Vagina (tissue), 2 donors: Measurements from ENCODE around the gene TRIO.

Experiments
- POLR2A ChIP-seq, 2 donors: fragments of 450-650 bp; IDR thresholded peaks; one replicate each; pipeline ENCODE4 v1.6.1; 2017; ENCODE audit warnings: antibody characterized with exemption in 2 of 2, mild to moderate bottlenecking in 2 of 2, moderate library complexity in 2 of 2
- TF ChIP-seq, protein P1 (sequence below), 3 experiments: fragments of 450-650 bp in 2 of 3; fragments of 200-600 bp in 1 of 3; sonication (generic) in 1 of 3; IDR thresholded peaks; one replicate each; pipeline ENCODE4 v1.5.1; 2017 to 2019; ENCODE audit warnings: antibody characterized with exemption in 3 of 3, mild to moderate bottlenecking in 2 of 3, moderate library complexity in 2 of 3

DNA sequence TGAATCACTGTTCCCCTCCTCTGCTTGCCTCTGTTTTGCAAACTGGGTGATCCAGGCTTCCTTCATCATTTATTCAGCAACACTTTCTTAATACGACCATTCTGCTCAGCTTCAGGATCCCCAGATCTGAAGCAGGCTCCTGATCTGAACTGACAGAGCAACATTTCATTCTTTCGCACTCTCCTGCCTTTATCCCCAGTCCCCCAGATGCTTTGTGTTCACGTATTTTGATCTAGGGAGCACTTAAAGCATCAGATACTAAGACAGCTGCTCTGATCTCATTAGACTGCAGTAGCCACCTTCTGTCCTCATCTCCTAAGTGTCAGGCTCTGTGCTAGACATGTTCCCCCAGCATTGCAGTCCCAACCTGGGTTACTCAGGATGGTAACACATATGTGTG is 158.0 kb downstream of the TRIO start:
- TF ChIP-seq, protein P1, sequence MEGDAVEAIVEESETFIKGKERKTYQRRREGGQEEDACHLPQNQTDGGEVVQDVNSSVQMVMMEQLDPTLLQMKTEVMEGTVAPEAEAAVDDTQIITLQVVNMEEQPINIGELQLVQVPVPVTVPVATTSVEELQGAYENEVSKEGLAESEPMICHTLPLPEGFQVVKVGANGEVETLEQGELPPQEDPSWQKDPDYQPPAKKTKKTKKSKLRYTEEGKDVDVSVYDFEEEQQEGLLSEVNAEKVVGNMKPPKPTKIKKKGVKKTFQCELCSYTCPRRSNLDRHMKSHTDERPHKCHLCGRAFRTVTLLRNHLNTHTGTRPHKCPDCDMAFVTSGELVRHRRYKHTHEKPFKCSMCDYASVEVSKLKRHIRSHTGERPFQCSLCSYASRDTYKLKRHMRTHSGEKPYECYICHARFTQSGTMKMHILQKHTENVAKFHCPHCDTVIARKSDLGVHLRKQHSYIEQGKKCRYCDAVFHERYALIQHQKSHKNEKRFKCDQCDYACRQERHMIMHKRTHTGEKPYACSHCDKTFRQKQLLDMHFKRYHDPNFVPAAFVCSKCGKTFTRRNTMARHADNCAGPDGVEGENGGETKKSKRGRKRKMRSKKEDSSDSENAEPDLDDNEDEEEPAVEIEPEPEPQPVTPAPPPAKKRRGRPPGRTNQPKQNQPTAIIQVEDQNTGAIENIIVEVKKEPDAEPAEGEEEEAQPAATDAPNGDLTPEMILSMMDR (IDR thresholded peaks at IDR 0.05) = no peak
- TF ChIP-seq POLR2A (IDR thresholded peaks at IDR 0.05) = no peak
